Frontal cortex (tissue), 4 donors: ENCODE measurements around the gene GRK1. TPM values are rescaled to one million over a fixed set of nuclear protein-coding genes. Genes with fewer than 3 reads are reported as not detected.

Experiments
- DNase-seq, 2 donors: peaks; one replicate each; pipeline ENCODE4 v3.0.0; 2012; ENCODE audit warnings: low spot score in 2 of 2
- FAIRE-seq: peaks from 2 replicates; lab custom pipeline; 2012; peaks lifted over from hg19 to GRCh38; lab: Jason Lieb, UNC
- total RNA-seq: library from RNA; depleted of rRNA; stranded (reverse); fragments of >200 nt; gene quantifications from one replicate; pipeline ENCODE4 v1.2.3, GENCODE V29; 2014
- donor health status: control.
- donor health status: control.
- donor health status: control.

Gene GRK1
- total RNA-seq, 1 donor from 2014 or later = under 0.01 TPM

GRCh38 chr13:113767366-113767765 lies 100.3 kb downstream of the GRK1 start:
- DNase-seq (no peak), FAIRE-seq (no peak)

GRCh38 chr13:113768018-113768905 lies 101.2 kb downstream of the GRK1 start:
- FAIRE-seq = no peak
- DNase-seq = no peak

DNA sequence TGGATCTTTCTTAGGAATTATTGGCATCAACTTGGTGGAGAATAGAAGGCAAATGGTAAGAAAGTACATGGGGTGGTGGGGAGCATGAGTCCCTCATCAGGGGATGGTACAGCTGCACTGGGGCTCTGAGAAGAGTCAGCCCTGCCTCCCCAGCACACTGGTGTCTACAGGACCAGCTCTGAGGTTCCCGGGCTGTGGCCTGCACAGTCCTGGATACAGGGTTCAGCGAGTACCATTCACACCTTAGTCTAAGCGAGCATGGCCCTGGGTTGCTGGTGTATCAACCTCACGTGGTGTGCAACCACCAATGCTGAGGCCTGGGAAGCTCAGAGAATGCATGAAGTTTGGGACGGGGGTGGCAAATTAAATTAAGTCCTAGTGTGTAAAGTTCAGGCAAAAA lies 102.1 kb downstream of the GRK1 start:
- no peak for DNase-seq
- no peak for FAIRE-seq

DNA sequence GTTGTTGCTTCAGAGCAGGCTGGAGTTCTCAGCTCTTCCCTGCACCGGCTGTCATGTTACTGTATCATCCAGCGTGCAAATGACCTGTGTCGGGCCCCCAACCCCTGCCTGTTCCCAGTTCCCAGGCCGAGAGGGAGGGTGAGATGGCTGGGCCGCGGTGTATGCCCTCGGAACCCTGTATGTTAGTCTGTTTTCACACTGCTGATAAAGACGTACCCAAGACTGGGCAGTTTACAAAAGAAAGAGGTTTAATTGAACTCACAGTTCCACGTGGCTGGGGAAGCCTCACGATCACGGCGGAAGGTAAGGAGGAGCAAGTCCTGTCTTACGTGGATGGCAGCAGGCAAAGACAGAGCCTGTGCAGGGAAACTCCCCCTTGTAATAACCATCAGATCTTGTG lies 102.9 kb downstream of the GRK1 start:
- FAIRE-seq (no peak), DNase-seq (no peak)

- no peak for FAIRE-seq
- DNase-seq = no peak
Observed at GRCh38 chr13:113770441-113770840, 103.4 kb downstream of the GRK1 start.

- no peak for DNase-seq
- FAIRE-seq = no peak
Observed at GRCh38 chr13:113770937-113771336, 103.9 kb downstream of the GRK1 start.

GRCh38 chr13:113771709-113772331 lies 104.8 kb downstream of the GRK1 start:
- no peak for DNase-seq
- FAIRE-seq = no peak

DNA sequence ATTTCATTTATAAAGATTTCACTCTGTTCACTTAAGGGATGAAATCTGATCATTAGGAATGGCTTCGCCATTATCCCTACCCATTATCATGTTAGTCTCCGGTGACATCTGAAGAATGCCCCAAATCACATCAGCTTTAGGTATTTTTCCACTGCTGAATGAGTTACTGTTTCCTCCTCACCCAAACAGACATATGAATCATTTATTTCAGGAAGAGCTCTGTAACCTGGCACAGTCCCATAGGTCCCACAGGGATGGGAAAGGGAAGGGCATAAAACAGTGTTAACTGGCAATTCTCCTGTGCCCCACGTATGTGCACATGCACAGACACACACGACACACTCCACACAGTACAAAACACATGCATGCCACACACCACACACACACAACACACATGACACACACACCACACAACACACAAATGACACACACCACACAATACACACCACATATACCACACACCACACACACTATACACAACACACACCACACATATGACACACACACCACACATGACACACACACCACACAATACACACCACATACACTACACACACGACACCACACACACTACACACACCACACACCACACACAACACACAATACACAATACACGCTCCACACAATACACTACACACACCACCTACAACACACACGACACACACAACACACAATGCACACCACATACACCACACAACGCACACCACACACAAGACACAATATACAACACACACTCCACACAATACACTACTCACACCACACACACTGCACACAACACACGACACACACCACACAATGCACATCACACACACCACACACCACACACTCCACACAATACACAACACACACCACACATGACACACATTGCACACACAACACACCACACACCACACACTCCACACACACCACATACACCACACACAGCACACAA lies 107.4 kb downstream of the GRK1 start:
- no peak for DNase-seq
- no peak for FAIRE-seq

- DNase-seq (no peak), FAIRE-seq (no peak)
Observed at GRCh38 chr13:113775451-113776145, 108.6 kb downstream of the GRK1 start.

DNA sequence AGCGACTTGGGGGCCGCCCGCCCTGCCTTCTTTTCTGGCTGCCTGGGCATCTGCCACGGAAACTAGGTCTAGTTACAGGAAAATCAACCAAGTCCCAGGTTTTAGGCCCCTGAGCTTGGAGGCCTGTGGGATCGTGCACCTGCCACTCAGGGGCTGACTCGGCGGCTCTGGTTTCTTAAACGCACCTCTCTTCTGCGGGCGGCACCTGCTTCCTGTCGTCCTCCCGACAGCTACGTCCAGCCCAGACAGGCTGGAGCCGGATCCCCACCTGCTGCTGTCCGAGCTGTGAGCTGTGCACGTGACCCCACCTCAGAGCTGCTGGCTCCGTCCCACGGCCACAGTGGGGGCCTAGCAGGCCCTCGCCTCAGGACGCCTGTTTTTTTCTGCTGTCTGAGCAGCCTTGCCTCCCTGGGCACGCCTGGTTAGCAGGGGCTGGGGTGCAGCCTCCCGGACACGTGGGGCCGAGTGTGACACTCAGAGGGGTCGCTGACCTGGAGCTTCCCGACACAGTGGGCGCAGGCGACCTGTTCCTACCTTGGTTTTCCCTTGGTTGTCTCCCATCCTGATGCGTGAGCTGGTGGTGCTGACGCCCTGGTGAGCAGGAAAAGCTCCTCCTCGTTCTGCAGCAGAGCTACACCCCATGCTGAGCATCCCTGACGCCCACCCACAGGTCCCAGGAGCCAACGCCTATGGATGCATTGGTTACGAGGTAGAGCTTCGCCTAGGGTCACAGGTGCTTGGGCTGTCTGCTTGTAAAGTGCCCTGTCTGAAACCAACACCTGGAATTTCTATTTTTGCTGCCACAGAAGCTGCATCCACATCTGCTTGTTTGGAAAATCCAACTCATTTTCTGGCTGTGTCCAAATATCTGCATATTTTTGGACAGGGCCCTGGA lies 109.5 kb downstream of the GRK1 start:
- no peak for FAIRE-seq
- no peak for DNase-seq

GRCh38 chr13:113777311-113778260 lies 110.6 kb downstream of the GRK1 start:
- FAIRE-seq = no peak

GRCh38 chr13:113781571-113781970 lies 114.6 kb downstream of the GRK1 start:
- no peak for FAIRE-seq
- no peak for DNase-seq

More at GRCh38 chr13:113777311-113778260, 110.6 kb downstream of the GRK1 start:
- no peak for DNase-seq

GRCh38 chr13:113782472-113782871 lies 115.5 kb downstream of the GRK1 start:
- DNase-seq (no peak), FAIRE-seq (no peak)

GRCh38 chr13:113783200-113783881 lies 116.3 kb downstream of the GRK1 start:
- no peak for FAIRE-seq
- DNase-seq = no peak

- no peak for FAIRE-seq
- DNase-seq = no peak
Observed at GRCh38 chr13:113783966-113784644, 117.1 kb downstream of the GRK1 start.

GRCh38 chr13:113784645-113785024 lies 117.6 kb downstream of the GRK1 start:
- FAIRE-seq (no peak), DNase-seq (no peak)
